NB4 (cell line): ENCODE data around the gene SSBP3.

ENCODE experiments used
- MYC ChIP-seq: IDR thresholded peaks from 2 replicates; pipeline ENCODE4 v1.6.1; 2011; ENCODE audit warnings: low read depth, low read length
- POLR2A ChIP-seq: IDR thresholded peaks from 2 replicates; pipeline ENCODE4 v1.6.1; 2011; ENCODE audit warnings: mild to moderate bottlenecking; ENCODE audit not compliant: insufficient read length; ENCODE audit errors: extremely low read depth
- TF ChIP-seq, protein P1 (sequence below): IDR thresholded peaks from one replicate; pipeline ENCODE4 v1.5.1; 2012; ENCODE audit warnings: low read depth, low read length
- TF ChIP-seq, protein P2 (sequence below): IDR thresholded peaks from 2 replicates; pipeline ENCODE4 v1.6.1; 2011; ENCODE audit warnings: low read depth, low read length

DNA sequence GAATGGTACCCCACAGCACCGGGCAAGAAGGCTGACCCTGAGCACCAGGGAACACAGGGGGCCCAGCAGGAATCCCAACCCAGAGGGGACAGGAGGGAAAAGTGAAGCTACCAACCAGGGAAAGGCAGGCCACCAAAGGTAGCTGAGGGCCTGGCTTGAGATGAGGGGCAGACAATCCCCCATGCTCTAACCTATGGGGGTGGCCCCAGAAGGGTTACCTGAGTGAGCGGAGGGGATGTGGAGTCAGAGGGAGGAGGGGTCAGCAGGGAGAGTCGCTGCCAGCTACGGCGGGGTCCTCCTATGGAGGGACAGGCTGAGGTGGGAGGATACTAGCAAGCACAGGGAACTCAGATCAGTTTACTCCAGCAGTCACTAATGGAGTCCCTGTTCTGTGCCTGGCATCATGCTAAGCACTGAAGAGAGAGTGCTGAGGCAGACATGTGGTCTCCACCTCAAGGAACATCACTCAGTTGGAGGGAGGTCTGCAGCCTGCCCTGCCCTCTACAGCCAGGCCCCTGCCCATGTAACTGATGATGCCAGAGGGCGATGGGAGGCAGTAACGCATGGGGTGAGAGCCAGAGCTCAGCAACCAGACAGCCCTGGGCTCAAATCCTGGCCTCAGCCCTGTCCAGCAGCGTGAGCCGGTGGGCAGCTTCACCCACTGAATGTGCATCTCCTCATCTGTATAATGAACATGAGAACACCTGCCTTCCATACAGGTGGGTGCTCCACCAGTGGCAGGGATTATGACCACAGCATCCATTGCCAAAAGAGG is 227.7 kb downstream of the SSBP3 start:
- TF ChIP-seq, protein P1, sequence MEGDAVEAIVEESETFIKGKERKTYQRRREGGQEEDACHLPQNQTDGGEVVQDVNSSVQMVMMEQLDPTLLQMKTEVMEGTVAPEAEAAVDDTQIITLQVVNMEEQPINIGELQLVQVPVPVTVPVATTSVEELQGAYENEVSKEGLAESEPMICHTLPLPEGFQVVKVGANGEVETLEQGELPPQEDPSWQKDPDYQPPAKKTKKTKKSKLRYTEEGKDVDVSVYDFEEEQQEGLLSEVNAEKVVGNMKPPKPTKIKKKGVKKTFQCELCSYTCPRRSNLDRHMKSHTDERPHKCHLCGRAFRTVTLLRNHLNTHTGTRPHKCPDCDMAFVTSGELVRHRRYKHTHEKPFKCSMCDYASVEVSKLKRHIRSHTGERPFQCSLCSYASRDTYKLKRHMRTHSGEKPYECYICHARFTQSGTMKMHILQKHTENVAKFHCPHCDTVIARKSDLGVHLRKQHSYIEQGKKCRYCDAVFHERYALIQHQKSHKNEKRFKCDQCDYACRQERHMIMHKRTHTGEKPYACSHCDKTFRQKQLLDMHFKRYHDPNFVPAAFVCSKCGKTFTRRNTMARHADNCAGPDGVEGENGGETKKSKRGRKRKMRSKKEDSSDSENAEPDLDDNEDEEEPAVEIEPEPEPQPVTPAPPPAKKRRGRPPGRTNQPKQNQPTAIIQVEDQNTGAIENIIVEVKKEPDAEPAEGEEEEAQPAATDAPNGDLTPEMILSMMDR = no peak
- TF ChIP-seq POLR2A = no peak
- no peak for TF ChIP-seq MYC
- TF ChIP-seq, protein P2, sequence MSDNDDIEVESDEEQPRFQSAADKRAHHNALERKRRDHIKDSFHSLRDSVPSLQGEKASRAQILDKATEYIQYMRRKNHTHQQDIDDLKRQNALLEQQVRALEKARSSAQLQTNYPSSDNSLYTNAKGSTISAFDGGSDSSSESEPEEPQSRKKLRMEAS = no peak
